Daoy (cell line): ENCODE data around the gene FXYD6. TPM values are rescaled to one million over a fixed set of nuclear protein-coding genes. Genes with fewer than 3 reads are reported as not detected.

ENCODE experiments used
- DNase-seq: peaks from one replicate; pipeline ENCODE4 v3.0.0-alpha.2; 2015; ENCODE audit warnings: low read depth
- total RNA-seq: library from RNA; depleted of rRNA; stranded (reverse); fragments of >200 nt; shearing (Covaris generic); gene quantifications from 2 replicates; pipeline ENCODE4 v1.2.3, GENCODE V29; 2014

Gene FXYD6
- total RNA-seq, 1 experiment from 2014 or later, result 15.8 TPM

DNA sequence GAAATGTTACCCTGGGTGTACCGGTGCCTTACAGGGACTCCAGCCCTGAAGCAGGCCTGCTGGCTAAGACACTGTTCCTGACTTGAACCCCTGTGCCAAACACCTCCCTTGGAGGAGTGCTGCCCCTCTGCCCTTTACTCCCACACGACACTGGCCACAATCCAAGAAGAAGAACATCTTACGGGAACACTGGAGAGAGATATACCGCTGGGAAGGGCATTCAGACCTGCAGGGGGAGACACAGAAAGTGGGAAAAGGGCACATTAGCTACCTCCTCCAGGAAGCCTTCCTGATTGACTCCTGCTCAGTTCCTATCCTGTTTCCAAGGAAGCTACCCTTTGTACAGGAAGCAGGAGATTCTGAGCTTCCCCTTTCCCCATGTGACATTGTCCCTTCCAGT is 34.1 kb upstream of the FXYD6 start:
- no peak for DNase-seq

DNA sequence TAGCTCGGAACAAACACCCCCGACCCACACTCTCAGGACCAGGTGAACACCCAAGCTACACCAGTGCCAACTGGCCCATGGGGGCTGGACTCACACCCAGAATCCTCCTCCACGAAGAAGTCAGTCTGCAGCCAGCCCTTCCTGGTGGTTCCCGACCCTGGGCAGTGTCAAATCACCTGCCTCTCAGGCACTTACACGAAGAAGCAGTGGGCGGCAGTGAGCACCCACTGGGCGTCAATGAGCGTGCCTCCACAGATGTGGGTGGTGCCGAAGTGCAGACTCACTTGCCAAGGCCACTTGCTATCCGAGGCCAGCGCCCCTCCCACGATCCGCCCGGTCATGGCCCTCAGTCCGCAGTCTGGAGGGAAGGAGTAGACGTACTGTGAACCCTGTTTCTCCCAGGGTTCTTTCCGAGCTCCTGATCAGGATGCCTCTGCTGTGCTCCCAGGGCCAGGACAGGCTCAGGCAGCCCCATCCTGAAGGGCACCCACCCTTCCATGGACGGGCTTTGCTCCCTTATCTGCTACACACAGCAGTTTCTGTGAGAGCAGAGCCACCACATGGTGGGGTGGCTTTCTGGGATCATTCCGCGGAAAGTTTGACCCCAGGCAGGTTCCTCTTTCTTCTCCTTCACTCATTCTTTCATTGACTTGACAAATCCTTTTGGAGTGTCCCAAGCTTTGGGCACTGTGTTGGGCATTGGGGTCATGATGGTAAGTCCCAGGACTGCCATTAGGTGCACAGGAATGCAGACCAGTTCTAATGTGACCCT is 33.3 kb upstream of the FXYD6 start:
- DNase-seq, result no peak

DNA sequence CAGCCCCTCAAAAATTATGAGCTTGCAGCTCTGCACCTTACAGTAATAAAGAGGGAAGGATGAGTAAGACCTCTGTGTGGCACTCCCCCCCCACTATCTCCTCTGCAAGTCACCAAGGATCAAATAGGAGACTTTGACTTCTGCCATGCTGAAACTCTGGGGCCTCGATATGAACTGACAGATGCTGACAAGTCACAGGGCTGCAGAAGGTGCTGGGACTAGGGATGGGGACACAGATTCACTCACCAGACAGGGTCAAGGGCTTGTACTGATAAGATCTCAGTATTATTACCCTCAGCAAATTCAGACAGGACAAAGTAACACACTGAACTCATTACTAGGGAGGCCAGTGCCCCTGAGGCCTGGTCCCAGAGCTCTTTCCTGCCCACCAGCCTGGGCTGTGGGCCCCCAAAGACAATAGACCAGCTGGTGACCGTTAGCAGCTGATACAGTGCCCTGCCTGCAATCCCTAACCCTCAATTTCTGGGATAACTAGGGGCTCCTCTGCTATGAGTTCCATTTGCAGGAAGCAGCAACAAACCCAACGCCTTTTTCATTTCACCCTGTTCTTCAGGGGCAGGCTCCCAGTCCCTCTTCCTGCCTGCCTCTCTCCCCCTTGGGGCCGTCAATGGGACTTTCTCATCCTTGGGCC is 32.6 kb upstream of the FXYD6 start:
- no peak for DNase-seq

DNA sequence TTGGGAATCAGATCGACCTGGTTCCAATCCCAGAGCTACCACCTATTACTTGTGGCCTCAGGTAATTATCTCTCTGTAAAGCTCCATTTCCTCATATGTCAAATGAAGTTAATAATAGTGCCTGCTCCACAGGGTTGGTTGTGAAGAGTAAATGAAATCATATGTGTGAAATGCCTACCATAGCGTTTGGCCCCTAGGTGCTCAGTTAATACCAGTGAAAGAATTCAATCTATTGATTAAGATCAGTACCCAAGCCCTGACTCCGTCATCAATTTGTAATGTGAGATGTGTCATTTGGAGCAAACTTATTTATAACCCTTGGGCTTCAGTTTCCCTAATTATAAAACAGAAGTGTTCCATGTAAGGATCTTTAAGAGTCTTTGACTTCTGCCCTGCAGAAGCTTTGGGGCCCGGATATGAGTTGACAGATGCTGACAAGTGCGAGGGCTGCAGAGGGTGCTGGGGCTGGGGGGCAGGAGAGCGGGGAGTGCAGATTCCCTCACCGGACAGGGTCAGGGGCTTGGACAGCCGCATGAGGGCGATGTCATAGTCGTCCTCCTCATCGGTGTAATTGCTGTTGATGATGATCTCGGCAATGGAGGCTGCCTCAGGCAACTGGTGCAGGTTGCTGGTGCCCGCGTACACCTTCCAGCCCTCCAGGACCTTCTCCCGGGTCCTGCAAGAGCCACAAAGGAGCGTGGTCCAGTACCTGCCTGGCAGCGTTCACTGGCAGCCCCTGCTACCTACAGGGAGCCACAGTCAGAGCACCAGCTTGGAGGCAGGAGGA is 31.8 kb upstream of the FXYD6 start:
- no peak for DNase-seq

DNA sequence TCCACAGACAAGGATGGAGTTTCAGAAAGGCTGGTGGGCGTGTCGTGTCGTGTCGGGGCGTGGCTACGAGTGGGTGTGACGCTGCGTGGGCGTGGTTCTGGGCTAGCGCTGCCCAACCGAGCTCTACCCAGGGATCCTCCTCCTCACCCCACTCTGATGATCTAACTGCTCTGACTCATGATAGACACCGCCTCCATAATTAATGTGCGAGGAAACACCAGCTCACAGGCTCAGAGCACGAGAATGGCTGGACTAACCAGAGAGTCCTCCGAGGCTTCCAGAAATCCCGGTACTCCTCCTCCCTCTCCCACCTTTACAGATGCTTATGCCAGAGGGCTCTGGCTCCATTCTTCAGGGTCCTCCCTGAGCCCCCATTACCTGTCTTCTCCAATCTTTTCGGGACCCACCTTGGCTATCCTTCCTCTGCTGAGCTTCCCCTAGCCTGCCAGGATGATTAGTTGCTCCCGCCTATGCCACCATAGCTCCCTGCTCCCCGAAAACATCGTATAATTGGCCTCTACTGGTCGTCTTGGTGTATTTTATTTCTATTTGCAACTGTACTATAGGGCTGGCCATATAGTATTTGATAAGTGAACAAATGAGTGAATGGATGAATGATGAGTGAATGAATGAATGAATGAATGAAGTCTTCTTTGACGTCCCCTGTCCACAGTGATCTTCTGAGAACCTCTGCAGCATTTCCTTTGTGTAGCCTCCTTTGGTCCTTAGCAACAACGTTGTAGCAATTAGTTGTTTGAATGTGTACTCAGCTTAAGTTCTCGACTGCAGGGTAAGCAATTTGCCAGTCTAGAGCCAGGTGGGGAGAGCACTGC is 31.0 kb upstream of the FXYD6 start:
- peak; percentile 97 for DNase-seq

DNA sequence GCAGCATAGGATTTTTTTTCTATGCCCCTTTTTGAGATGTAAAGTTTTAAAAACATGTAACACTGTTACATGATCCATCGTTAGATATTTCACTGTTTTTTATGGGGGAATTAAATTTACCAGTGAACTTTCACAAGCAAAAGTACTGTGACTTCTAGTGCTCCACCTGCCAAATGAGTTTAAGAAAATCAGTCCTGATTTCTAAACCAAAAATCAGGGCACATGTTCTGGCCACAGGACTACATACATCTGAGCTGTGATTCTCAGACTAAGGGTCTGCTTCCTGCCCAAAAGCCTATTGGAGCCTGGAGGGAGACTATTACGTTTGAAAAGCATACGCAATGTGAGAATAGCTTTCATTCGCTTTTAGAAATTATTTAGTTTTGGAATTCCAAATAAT is 30.3 kb upstream of the FXYD6 start:
- no peak for DNase-seq

DNA sequence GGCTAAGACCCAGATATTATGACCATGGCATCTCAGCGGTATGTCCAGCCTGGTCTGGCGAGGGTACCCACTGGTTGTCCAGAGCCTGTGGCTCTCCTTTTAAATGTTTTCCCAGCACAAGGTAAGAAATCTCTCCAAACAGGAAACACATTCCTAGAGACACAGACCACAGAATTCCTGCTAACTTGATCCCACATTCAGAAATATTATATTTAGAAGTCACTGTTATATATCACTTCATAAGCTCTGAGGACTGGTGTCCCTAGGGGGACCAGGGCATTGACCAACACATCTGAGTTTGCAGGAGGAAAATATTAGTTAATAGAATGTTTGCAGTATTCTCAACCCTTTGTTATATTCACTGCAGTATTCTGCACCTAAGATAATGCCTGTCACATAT is 29.7 kb upstream of the FXYD6 start:
- no peak for DNase-seq

DNA sequence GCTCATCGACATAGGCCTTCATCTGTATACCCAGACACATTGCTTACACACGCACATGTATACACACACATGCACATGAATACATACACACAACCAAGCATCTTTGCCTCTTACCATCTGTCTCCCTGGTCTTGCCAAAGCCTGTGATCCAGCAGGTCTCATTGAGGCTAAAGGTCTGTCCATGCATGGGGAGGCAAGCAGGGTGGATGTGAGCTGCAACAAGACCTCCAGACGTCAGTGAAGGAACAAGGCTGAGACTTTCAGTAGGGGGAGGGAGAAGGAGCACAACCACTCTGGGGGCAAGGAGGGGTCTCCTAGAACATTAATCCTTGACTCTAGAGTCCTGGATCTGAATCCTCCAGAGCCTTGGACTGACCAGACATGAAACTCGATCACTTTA is 29.1 kb upstream of the FXYD6 start:
- DNase-seq, result no peak

DNA sequence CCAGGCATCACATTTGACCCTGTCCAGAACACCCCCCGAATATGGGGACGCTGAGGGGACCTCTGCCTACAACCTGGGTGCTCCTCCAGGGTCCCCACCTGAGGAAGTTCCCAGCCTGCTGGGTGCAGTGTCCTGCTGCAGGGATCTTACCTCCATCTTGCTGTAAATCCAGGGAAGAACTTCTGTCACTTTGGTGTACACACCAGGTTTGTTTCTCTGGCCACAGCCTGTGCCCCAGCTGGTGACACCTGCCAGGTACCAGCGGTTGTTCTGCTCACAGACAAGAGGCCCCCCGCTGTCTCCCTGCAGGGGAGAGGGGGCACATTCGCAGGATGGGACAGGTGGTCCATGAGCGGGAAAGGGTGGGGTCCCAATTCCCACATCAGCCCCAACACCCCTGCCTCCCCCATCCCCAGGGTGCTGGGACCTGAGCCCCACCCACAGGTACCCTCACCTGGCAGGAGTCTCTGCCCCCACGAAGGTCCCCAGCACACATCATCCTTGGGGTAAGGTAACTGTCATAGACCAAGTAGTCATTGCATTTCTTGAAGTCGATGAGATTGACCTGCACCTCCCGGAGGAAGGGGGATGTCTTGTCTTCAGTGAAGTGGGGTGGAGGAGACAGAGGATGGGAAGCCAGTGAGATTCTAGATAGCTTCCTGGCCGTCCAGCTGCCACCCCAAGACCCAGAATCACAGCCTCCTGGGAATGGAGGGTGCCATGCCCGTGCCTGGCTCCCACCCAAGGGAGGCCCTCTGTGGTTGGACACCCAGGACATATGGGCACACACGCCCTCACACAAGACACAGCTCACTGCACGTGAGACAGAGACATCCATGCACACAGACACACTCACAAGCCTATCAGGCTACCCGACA is 27.3 kb upstream of the FXYD6 start:
- DNase-seq, result no peak

DNA sequence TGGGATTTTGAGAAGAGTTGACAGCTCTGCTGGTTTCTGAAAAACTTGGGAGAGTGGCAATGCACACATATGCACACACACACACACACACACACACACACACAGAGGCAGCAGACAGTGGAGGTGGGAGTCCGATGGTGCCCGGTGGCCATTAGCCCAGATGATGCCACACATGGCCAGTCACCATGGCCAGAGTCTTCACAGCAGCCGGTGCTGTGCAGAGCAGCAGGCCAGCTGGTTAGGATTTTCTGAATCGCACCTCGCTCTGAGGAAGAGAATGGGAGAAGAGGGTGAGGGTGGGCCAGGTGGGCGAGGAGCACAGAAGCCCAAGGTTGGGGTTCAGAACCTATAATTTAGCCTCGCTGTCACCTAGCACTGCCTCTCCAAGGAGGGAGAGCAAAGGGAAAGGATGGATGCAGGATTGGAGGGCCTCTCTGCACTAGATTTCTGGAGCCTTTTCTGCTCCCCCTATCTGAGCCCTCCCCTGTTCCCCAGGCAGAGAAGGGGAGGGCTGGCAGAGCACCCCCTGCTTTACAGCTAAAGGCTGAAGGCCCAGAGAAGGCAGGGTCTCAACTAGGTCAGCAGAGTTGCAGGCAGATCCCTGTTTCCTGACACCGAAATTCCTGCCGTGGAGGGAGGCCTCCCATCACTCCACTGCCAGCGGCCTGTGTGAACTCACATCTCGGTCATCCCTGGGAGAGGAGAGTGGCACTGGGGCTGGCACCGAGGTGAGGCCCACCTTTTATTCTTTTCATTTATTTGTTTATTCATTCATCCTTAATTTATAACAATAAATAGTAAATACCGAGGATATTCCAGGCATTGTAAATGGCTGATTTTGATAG is 25.8 kb upstream of the FXYD6 start:
- DNase-seq, result no peak

DNA sequence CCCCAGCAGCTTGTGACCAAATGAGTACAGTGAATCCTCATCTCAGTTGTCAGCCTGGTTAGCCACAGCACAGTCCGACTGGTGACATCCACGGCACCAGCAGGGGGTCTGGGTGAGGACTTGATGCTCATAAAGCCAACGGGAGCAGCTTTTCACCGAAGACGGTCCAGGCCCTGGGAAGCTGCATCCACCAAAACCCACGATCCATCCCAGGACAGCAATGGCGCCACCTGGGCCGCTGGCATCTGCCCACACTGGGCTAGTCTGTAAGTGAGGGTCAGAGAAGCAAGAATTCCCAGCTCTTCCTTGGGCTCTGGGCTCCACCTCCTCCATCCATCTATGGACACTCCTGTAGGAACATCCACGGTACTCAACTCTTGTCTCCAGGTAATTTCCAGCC is 25.1 kb upstream of the FXYD6 start:
- DNase-seq, result no peak

DNA sequence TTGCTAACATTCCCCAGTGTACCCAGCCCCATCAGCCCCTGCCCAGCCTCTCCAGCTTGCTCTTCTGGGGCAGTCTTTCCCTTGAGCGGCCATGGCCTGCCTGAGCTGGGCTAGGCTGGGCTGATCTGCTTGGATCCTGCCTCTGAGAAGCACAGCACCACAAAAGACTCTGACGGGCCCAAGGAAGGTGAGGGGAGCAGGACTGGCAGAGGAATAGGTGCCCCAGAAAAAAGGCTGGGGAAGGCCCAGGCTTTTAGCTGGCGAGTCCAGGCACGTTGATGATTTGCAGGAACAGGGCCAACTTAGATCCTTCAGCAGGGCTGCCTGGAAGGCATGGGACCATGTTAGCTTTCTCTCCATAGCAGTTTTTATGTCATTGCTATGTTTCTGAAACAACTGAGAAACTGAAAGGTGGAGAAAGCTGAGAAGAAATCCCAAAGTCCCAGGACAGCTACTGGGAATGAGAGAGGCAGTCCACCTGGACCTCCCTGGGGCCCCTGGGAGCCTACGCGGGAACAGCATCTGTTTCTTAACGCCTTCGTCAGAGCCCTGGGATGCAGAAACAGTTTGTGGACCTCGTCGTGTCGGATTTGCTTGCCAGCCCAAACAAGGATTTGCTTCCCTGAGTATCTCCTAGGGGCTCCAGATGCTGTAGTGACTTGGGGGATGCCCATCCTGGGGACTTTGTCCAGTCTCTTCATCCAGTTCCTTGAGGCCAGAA is 24.4 kb upstream of the FXYD6 start:
- DNase-seq, result no peak

DNA sequence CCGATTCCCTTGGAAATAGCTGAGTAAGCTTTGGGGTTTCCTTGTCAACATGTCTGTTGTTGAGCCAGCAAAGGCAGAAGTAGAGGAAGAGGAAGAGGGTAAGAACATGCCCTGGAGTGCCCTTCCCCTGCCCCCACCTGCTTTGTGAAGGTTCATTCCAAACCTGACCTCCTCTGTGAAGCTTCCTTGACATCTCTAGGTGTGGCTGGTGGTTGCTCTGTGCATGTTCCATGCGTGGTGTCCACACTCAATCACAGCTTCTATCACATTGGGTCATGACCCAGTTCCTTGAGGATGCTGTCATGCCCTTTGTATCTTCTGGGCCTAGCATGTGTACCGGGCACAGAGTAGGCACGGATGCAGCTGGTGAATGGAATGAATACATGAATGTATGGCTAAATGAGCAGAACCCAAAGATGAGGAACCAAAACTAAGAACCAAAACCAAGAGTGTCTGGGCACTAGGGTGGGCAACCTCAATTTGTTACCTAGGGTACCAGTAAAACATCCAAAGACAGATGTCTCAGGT is 23.7 kb upstream of the FXYD6 start:
- no peak for DNase-seq

DNA sequence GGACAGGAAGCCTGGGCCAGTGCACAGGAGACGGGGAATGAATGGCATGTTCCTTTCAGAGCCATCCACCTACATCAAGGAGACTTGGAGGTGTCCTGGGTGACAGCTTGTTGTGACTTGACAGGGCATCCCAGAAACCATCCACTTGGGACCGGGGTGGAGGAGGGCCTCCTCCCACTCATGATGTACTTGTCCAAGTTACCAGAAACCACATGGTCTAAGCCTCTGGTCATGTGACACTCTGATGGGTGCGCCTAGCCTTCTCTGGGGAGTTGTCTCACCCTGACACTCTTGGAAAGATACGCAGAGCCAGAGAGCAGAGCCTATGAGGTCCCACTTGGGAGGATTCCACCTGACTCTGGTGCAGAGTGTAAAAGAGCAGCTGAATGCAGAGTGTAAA is 21.6 kb upstream of the FXYD6 start:
- no peak for DNase-seq

DNA sequence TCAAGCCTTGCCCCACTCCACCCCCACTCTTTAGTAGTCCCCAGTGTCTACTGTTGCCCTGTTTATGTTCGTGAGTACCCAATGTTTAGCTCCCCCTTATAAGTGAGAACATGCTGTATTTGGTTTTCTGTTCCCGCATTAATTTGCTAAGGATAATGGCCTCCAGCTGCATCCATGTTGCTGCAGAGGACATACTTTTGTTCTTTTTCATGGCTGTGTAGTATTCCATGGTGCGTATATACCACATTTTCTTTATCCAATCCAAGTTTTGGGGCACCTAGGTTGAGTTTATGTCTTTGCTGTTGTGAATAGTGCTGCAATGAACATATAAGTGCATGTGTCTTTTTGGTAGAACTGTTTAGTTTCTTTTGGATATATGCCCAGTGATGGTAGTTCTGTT is 16.2 kb upstream of the FXYD6 start:
- DNase-seq, result no peak

DNA sequence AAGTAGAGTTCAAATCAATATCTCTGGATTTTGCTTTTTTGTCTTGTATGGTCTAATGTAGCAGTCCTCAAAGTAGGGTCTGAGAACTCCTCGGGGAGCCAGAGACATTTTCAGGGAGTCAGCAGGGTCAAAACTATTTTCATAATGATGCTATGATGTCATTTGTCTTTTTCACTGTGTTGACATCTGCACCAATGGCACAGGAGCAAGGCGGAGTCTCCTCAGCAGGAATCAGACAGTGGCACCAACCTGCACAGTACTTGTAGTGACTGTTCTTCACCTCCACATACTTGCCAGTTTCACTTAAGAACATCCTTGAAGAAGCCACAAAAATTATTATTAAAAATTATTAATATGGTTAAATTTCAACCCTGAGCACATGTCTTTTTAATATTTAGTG is 14.9 kb upstream of the FXYD6 start:
- DNase-seq, result no peak

DNA sequence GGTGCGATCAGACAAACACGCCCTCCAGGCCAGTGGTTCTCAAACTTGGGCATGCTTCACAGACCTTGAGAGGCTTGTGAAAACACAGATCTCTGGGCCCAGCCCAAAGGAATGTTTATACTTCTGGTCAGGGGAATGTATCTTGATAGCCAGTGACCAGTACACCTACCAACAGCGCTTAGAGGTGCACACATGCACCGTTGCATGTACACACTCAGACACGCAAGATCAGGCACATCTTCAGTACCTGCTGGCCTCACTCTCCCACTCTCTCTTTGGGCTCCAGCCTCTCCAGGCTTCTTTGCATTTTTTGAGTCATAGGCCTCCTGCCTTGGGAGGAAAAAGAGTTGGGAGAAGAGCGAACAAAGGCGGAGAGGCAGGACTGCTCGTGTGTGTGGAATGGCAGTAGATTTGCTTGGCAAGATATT is 11.7 kb upstream of the FXYD6 start:
- DNase-seq, result no peak

DNA sequence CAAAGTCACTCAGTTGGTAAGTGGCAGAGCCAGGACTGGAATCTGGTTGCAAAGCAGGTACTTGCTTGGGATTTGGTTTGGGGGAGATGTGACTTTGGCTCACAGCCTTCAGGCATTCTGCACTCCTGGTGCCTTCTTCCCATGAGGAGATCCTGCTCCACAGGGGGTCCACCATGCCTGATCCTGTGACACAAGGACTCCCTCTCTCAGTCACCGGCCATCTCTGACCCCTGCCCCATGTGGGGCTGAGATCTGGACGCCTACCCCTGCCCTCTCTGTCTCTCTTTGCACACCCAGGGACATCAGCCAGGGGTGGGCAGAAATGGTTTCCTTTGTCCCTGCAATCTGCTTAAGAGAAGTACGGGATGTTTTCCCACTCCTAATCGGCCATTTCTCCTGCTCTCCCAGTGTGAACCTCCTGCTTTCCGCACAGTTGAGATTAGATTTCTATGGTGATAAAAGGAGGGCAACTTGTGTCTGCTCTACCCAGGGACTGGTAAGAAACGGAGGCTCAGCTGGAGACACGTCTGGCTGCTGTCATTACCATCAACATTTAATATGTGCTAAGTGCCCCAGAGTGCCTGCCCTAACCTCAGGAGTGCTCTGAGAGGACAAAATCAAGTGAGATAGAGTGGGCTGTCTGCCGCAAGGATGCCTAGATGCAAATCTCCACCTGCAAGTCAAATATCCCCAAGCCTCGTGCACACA is 11.1 kb upstream of the FXYD6 start:
- DNase-seq, result no peak
